Measurements from ENCODE around the gene TLN1. TPM values are rescaled to one million over a fixed set of nuclear protein-coding genes. Genes with fewer than 3 reads are reported as not detected.

The TLN1 gene
- total RNA-seq, 1 experiment from 2014 or later = 347 TPM

- H3K27ac ChIP-seq (ENCODE audit: low read length) = no peak overlapping the region
- CTCF ChIA-PET = no interaction called here
- intact Hi-C loops (cut with micrococcal nuclease; ENCODE audit: unreplicated experiment) (no loop called here), in situ Hi-C loops (cut with HindIII; ENCODE audit: low pct_unique_long_range_greater_than_20kb, low sequenced_read_pairs) (no loop called here)
- peaks cover 7% of the 10 kb centered on the region for H3K4me1 ChIP-seq (ENCODE audit: control insufficient read depth, insufficient read depth, low read length)
- H3K27me3 ChIP-seq (ENCODE audit: control insufficient read depth, insufficient read depth, low read length) = no peaks in the 10 kb centered on the region
- TF ChIP-seq TCF7L2 (IDR thresholded peaks at IDR 0.05; ENCODE audit: low read depth, low read length) (no peak), SIN3A (IDR thresholded peaks at IDR 0.05; ENCODE audit: borderline replicate concordance, insufficient read depth, low read depth, low read length) (no peak)
- TF ChIP-seq, protein P1, sequence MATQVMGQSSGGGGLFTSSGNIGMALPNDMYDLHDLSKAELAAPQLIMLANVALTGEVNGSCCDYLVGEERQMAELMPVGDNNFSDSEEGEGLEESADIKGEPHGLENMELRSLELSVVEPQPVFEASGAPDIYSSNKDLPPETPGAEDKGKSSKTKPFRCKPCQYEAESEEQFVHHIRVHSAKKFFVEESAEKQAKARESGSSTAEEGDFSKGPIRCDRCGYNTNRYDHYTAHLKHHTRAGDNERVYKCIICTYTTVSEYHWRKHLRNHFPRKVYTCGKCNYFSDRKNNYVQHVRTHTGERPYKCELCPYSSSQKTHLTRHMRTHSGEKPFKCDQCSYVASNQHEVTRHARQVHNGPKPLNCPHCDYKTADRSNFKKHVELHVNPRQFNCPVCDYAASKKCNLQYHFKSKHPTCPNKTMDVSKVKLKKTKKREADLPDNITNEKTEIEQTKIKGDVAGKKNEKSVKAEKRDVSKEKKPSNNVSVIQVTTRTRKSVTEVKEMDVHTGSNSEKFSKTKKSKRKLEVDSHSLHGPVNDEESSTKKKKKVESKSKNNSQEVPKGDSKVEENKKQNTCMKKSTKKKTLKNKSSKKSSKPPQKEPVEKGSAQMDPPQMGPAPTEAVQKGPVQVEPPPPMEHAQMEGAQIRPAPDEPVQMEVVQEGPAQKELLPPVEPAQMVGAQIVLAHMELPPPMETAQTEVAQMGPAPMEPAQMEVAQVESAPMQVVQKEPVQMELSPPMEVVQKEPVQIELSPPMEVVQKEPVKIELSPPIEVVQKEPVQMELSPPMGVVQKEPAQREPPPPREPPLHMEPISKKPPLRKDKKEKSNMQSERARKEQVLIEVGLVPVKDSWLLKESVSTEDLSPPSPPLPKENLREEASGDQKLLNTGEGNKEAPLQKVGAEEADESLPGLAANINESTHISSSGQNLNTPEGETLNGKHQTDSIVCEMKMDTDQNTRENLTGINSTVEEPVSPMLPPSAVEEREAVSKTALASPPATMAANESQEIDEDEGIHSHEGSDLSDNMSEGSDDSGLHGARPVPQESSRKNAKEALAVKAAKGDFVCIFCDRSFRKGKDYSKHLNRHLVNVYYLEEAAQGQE (IDR thresholded peaks at IDR 0.05; ENCODE audit: insufficient read depth in 1 of 2, low read depth in 2 of 2, low read length in 1 of 2) = no peak
- no peak overlapping the region for H3K4me3 ChIP-seq (ENCODE audit: low read depth in 2 of 2, low read length in 2 of 2)
- no peaks in the 10 kb centered on the region for H3K9me3 ChIP-seq (ENCODE audit: control insufficient read depth, insufficient read depth, low read depth, low read length)
- no peaks in the 10 kb centered on the region for H3K36me3 ChIP-seq (ENCODE audit: control insufficient read depth, insufficient read depth, low read length)
- POLR2A ChIA-PET = no interaction called here
- DNase-seq (ENCODE audit: low read depth, low spot score) (no peak), ATAC-seq (no peak)
- BruUV-seq (replicated peaks) = no TSS peak
These were observed 44.0 kb upstream of the TLN1 start for GRCh38 chr9:35776018-35776417.

GRCh38 chr9:35774907-35775635 is 43.1 kb upstream of the TLN1 start:
- no peaks in the 10 kb centered on the region for H3K27me3 ChIP-seq (ENCODE audit: control insufficient read depth, insufficient read depth, low read length)
- CTCF ChIA-PET = no interaction called here
- BruUV-seq (replicated peaks) = no TSS peak
- POLR2A ChIA-PET = no interaction called here
- intact Hi-C loops (cut with micrococcal nuclease; ENCODE audit: unreplicated experiment) (no loop called here), in situ Hi-C loops (cut with HindIII; ENCODE audit: low pct_unique_long_range_greater_than_20kb, low sequenced_read_pairs) (no loop called here)
- DNase-seq (ENCODE audit: low read depth, low spot score) (no peak), ATAC-seq (peak; percentile 28; the same call in 1 of the 2 replicates)
- no peak overlapping the region for H3K4me3 ChIP-seq (ENCODE audit: low read depth in 2 of 2, low read length in 2 of 2)
- no peaks in the 10 kb centered on the region for H3K36me3 ChIP-seq (ENCODE audit: control insufficient read depth, insufficient read depth, low read length)
- no peaks in the 10 kb centered on the region for H3K9me3 ChIP-seq (ENCODE audit: control insufficient read depth, insufficient read depth, low read depth, low read length)
- TF ChIP-seq POLR2AphosphoS5 (IDR thresholded peaks at IDR 0.05; ENCODE audit: low read depth, low read length) (no peak), TCF7L2 (IDR thresholded peaks at IDR 0.05; ENCODE audit: low read depth, low read length) (no peak), SIN3A (IDR thresholded peaks at IDR 0.05; ENCODE audit: borderline replicate concordance, insufficient read depth, low read depth, low read length) (no peak)
- TF ChIP-seq, protein P1 (IDR thresholded peaks at IDR 0.05; ENCODE audit: insufficient read depth in 1 of 2, low read depth in 2 of 2, low read length in 1 of 2) = no peak
- TF ChIP-seq, protein P2, sequence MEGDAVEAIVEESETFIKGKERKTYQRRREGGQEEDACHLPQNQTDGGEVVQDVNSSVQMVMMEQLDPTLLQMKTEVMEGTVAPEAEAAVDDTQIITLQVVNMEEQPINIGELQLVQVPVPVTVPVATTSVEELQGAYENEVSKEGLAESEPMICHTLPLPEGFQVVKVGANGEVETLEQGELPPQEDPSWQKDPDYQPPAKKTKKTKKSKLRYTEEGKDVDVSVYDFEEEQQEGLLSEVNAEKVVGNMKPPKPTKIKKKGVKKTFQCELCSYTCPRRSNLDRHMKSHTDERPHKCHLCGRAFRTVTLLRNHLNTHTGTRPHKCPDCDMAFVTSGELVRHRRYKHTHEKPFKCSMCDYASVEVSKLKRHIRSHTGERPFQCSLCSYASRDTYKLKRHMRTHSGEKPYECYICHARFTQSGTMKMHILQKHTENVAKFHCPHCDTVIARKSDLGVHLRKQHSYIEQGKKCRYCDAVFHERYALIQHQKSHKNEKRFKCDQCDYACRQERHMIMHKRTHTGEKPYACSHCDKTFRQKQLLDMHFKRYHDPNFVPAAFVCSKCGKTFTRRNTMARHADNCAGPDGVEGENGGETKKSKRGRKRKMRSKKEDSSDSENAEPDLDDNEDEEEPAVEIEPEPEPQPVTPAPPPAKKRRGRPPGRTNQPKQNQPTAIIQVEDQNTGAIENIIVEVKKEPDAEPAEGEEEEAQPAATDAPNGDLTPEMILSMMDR (IDR thresholded peaks at IDR 0.05) = no peak
- H3K4me1 ChIP-seq (ENCODE audit: control insufficient read depth, insufficient read depth, low read length) = peaks cover 8% of the 10 kb centered on the region
- no peak overlapping the region for H3K27ac ChIP-seq (ENCODE audit: low read length)

Measured in Panc1 (cell line).